Pancreas (tissue), 10 donors: ENCODE results near the gene NECAP2. TPM values are rescaled to one million over a fixed set of nuclear protein-coding genes. Genes with fewer than 3 reads are reported as not detected.

Experiments used
- ATAC-seq, 4 donors: fragments of 200-7000 bp; cut with Tn5 transposase; one replicate each; pipeline versions ENCODE4 v1.8.0 to v1.9.1; 2020; ENCODE audit warnings: mild to moderate bottlenecking in 4 of 4, moderate library complexity in 4 of 4
- DNase-seq, 6 donors: peaks; one replicate each; pipeline ENCODE4 v3.0.0-alpha.2; 2020
- FAIRE-seq: peaks from 2 replicates; lab custom pipeline; 2012; peaks lifted over from hg19 to GRCh38; lab: Jason Lieb, UNC
- H3K27ac ChIP-seq, 4 donors: fragments of 200-600 bp; sonication (generic); 1 replicate in 3 of 4; 2 replicates in 1 of 4; pipeline versions ENCODE4 v1.5.0 to v1.8.0; 2020
- H3K27me3 ChIP-seq, 4 donors: fragments of 200-600 bp; one replicate each; pipeline ENCODE4 v1.8.0; 2021
- H3K36me3 ChIP-seq, 3 donors: fragments of 200-600 bp; sonication (generic) in 1 of 3; one replicate each; pipeline versions ENCODE4 v1.5.0 to v1.8.0; 2020 to 2021
- H3K4me1 ChIP-seq, 3 donors: fragments of 200-600 bp; one replicate each; pipeline ENCODE4 v1.8.0; 2021
- H3K4me3 ChIP-seq, 4 donors: fragments of 200-600 bp; sonication (generic) in 2 of 4; one replicate each; pipeline versions ENCODE4 v1.5.0 to v1.8.0; 2020 to 2021
- H3K9me3 ChIP-seq, 4 donors: fragments of 200-600 bp; one replicate each; pipeline ENCODE4 v1.8.0; 2021
- WGBS, 2 donors: extraction: QIAGEN DNeasy Blood & Tissue Kit; methylation state at CpG; one replicate each; pipeline ENCODE4 v1.1.7; 2013; 5-methylcytosine and 5-hydroxymethylcytosine counted together
- intact Hi-C, 3 donors: fragments of 100-400 bp; cut with DNase I; formaldehyde crosslinking; loops; one replicate each; pipeline versions ENCODE4 v1.11.1 to v1.14.2; 2022
- polyA plus RNA-seq, 2 donors: library from polyadenylated mRNA; stranded (reverse); fragments of 200-250 nt; gene quantifications; one replicate each; pipeline ENCODE4 v1.2.3, GENCODE V29; 2013
- total RNA-seq, 6 donors: library from RNA; stranded (reverse); fragmentation: NEBNext Ultra II Directional in 4 of 6; extraction: Animal tissue kit (Norgen Biotek cat#: 25700) in 4 of 6; gene quantifications; one replicate each; pipeline versions ENCODE4 v1.2.1 to v1.2.4, GENCODE V29; 2021 to 2023
- TF ChIP-seq, protein P1 (sequence below), 4 donors: fragments of 200-600 bp; sonication (generic) in 3 of 4; IDR thresholded peaks; one replicate each; pipeline versions ENCODE4 v1.5.0 to v1.8.0; 2021; ENCODE audit warnings: antibody characterized with exemption in 4 of 4
- donor health status: healthy with polysubstance abuse.
- donor health status: DM: no; HTN: no; CAD: no; lungs with moderate emphysema.
- donor health status: DM: no; HTN: no; CAD: no.
- donor health status: control.
- donor health status: control.
- donor health status: Bipolar disorder and iron deficiency.
- donor health status: DM: yes; HTN: yes; CAD: no.
- donor health status: DM: no; HTN: no; CAD: no.
- donor health status: DM: no; HTN: no; CAD: no.
- donor health status: DM: yes; HTN: yes; CAD: no.

NECAP2 gene
- total and polyA plus RNA-seq, 8 donors, result 11.9 to 37.8 (median 16.6) TPM

DNA sequence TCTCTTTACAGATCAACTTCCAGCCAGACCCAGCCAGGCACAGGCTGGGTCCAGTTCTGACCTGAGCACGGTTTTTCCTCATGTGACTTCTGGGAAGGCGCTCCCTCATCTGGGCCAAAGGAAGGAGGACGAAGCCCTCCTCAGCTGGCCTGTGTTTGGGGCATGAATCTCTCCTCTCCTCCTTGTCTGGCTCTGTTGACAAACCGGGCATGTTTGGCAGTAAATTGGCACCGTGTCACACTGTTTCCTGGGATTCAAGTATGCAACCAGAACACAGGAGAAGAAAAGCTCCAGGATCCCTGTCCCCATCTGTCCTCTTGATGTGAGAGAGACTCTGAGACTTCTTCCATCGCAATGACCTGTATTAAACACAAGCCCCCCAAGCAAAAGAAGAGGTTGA, 18.3 kb downstream of the NECAP2 start:
- intact Hi-C loops, result no loop called here
- no peaks in the 10 kb centered on the region for H3K4me1 ChIP-seq
- H3K27me3 ChIP-seq, result no peaks in the 10 kb centered on the region
- H3K9me3 ChIP-seq, result no peaks in the 10 kb centered on the region
- ATAC-seq, result no peak
- no peak overlapping the region for H3K4me3 ChIP-seq
- TF ChIP-seq, protein P1, sequence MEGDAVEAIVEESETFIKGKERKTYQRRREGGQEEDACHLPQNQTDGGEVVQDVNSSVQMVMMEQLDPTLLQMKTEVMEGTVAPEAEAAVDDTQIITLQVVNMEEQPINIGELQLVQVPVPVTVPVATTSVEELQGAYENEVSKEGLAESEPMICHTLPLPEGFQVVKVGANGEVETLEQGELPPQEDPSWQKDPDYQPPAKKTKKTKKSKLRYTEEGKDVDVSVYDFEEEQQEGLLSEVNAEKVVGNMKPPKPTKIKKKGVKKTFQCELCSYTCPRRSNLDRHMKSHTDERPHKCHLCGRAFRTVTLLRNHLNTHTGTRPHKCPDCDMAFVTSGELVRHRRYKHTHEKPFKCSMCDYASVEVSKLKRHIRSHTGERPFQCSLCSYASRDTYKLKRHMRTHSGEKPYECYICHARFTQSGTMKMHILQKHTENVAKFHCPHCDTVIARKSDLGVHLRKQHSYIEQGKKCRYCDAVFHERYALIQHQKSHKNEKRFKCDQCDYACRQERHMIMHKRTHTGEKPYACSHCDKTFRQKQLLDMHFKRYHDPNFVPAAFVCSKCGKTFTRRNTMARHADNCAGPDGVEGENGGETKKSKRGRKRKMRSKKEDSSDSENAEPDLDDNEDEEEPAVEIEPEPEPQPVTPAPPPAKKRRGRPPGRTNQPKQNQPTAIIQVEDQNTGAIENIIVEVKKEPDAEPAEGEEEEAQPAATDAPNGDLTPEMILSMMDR (IDR thresholded peaks at IDR 0.05), result no peak
- 79 to 85% methylated on average over 6 of the region's 6 CpGs for WGBS, 2 donors
- H3K36me3 ChIP-seq, result peaks cover 0 to 40% (median 18%) of the 10 kb centered on the region in 3 donors
- DNase-seq, result no peak
- FAIRE-seq, result no peak
- H3K27ac ChIP-seq, result no peak overlapping the region

DNA sequence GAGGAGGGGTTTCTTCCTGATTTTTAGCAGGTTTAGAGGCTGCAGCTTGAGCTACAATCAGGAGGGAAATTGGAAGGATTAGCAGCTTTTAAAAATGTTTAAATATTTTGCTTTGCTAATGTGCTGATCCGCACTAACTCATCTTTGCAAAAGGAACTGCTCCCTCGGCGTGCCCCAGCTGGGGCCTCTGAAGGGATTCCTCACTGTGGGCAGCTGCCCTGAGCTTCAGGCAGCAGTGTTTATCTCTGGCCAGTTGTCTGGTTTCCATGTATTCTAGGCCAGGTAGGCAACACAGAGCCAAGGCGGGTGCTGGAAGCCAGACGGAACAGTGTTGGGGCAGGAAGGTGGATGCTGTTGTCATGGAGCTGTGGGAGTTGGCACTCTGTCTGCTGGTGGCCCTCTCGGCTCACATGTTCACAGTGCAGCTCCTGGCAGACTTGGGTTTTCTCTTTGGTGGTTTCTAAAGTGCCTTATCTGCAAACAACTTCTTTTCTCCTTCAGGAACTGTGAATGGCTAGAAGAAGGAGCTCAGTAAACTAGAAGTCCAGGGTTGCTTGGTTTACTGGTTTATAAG, 18.9 kb downstream of the NECAP2 start:
- Histone ChIP-seq H3K4me3 (no peak overlapping the region), H3K36me3 (peaks cover 0 to 40% (median 18%) of the 10 kb centered on the region in 3 donors), H3K27ac (no peak overlapping the region), H3K27me3 (no peaks in the 10 kb centered on the region), H3K4me1 (no peaks in the 10 kb centered on the region), H3K9me3 (no peaks in the 10 kb centered on the region)
- DNase-seq (no peak), ATAC-seq (no peak), FAIRE-seq (no peak)
- WGBS, 2 donors, result 89 to 94% methylated on average over 6 of the region's 6 CpGs
- TF ChIP-seq, protein P1 (IDR thresholded peaks at IDR 0.05), result no peak
- intact Hi-C loops, result no loop called here

DNA sequence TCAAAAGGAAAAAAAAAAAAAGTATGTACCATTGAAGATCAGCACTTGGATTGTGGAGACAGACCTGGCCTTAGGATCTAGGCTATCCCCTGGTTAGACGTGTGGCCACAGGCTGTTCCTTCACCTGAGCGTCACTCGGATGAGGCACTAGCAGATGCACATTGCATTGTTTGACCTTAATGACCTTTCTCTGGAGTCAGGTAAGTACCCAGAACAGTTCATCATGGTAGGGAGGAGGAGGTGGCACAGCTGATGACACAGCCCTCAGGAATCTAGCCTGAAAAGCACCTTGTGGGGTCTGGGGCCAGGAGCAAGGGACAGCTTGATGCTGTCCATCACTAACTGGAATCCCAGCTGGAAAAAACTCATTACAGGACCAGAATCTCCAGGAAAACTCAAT, 21.2 kb downstream of the NECAP2 start:
- Histone ChIP-seq H3K4me1 (no peaks in the 10 kb centered on the region), H3K4me3 (no peak overlapping the region), H3K36me3 (peaks cover 0 to 30% (median 18%) of the 10 kb centered on the region in 3 donors), H3K27me3 (no peaks in the 10 kb centered on the region), H3K9me3 (no peaks in the 10 kb centered on the region), H3K27ac (no peak overlapping the region)
- DNase-seq (no peak), ATAC-seq (no peak), FAIRE-seq (no peak)
- 95 to 96% methylated on average over 3 of the region's 3 CpGs for WGBS, 2 donors
- TF ChIP-seq, protein P1 (IDR thresholded peaks at IDR 0.05), result no peak
- intact Hi-C loops, result no loop called here

DNA sequence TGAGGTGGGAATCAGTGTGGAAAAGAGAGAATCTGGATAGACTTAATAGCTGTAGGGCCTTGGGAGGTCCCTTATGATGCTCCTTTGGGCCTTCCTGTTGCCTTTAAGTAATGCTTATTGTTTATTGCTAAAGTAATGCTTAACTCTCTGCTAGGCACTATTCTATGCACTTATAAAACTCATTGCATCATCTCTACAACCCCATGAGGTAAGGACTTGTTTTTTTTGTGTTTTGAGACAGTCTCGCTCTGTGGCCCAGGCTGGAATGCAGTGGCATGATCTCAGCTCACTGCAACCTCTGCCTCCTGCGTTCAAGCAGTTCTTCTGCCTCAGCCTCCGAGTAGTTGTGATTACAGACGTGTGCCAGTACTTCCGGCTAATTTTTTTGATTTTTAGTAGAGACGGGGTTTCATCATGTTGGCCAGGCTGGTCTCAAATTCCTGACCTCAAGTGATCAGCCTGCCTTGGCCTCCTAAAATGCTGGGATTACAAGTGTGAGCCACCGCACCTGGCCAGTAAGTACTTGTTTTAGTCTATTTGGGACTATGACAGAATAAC, 22.3 kb downstream of the NECAP2 start:
- TF ChIP-seq, protein P1 (IDR thresholded peaks at IDR 0.05), result no peak
- ATAC-seq (no peak), DNase-seq (no peak), FAIRE-seq (no peak)
- Histone ChIP-seq H3K4me1 (no peaks in the 10 kb centered on the region), H3K27me3 (no peaks in the 10 kb centered on the region), H3K9me3 (no peaks in the 10 kb centered on the region), H3K36me3 (peaks cover 0 to 26% (median 18%) of the 10 kb centered on the region in 3 donors), H3K27ac (no peak overlapping the region), H3K4me3 (no peak overlapping the region)
- 93 to 95% methylated on average over 7 of the region's 7 CpGs for WGBS, 2 donors
- intact Hi-C loops, result no loop called here
